Measurements from ENCODE around the gene CREM.
"Not testable (repeated sequence)": the region's sequence is repeated elsewhere in the genome, so short reads cannot be mapped to it uniquely, and the experiment has no call there.

CREM gene

DNA sequence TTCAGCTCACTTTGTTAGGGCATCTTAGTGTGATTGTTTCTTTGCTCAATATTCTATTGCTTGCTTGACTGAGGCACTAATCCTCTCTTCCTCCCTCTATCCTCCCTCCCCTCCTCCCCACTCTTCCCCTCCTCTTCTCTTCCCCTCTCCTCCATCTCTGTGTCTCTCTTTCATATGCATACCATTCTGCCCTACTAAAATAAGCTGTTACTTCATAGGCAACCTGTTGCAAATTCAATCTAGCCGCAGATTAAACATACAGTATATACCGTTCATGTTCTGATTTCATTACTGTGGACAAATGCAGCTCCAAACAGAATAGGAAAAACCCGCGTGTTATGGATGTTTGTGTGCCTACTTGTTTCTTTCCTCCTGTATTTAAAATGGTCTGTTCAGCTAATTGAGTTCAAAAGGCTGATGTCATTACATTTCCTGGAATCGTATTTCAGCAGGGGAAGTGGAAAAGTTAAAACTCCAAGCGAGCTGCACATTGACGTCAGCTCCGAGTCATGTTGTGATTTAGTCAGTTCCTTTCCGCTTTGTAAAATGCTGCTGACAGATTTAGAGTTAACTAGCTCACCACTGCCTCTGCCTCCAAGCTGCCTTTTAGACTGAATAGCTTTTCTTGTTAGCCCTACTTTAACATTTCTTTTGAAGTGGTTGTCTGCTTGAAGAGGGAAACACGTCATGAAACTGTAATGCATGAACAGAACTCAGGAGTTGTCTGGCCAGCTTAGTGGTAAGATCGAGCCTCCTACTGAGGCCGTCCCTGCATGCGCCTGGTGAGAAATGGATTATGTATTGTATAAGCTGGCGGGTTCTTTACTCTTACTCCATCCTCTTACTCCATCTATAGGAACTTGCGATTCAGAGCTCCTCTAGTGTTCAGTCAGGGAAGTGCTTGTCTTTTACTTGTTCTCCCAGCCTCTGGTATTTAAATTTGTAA is 69.0 kb downstream of the CREM start:
- DNase-seq: peak; percentile 74 to 83

DNA sequence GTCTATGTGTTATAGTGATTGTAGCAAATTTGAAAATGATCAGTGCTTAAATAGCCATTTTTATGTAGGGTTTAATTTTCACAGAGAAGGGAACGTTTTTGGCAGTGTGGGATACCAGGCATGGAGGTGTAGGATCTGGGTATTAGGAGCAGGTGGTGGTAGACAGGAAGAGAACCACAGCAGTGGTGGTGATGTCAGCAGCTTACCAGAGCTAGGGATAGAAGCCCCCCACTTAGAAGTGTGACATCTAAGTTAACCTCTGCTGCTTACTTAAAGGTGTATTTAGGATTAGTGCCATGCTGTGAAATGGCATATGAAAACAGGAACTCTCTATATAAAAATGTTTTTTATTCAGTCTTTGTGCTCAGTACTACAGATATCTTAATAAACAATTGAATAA is 73.8 kb downstream of the CREM start:
- DNase-seq: no peak

DNA sequence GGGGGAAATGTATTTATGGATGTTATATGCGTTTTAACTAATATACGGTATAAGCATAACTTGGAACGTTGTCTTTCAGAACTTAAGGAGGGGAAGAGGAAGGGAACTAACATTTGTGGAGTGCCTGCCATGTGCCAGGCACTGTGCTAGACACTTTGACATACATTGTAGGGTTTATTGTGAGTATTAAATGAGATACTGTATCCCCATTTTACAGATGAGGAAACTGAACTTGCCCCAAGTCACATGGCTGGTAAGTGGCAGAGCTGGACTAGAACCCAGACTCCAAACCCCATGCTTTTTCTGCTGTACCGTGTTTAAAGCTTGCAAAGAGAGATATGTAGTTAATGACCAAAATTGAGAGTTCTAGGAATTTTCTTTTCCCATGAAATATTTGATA is 74.6 kb downstream of the CREM start:
- DNase-seq: no peak

DNA sequence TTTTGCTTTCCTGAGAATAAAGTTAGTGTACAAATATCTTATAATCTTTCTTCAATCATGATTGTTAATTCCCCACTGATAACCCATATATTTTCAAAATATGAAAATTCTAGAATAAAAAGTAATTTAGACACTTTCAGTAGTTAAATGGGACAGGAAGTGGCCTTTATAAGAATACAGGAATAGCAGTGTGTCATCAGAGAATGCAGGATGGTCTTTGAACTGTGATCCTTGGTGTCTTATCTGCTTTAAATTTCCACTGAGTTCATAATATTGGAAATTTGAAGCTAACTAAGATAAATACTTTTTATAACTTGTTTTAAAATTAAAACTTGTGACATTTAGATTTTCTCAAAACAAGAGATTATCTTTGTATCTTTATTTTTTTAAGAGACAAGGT is 75.4 kb downstream of the CREM start:
- no peak for DNase-seq

DNA sequence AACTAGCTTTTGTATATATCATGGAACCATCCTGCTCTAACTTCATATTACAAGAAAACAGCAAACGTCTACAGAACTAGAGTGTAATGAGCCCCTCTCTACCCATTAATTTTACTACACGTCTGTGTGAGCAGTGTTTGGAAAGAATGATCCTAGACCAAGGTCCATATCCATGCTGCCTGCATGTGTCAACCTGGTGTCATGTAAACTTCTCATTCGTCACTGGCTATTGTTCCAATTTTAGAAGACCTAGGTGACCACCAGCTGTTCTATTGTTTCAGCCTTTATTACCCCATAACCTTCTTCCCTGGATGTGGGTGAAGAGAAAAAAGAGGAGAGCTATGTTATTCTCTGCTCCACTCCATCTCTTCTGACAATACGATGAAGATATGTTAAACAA is 77.1 kb downstream of the CREM start:
- peak in 1 of 2 experiments; percentile 29 for DNase-seq

DNA sequence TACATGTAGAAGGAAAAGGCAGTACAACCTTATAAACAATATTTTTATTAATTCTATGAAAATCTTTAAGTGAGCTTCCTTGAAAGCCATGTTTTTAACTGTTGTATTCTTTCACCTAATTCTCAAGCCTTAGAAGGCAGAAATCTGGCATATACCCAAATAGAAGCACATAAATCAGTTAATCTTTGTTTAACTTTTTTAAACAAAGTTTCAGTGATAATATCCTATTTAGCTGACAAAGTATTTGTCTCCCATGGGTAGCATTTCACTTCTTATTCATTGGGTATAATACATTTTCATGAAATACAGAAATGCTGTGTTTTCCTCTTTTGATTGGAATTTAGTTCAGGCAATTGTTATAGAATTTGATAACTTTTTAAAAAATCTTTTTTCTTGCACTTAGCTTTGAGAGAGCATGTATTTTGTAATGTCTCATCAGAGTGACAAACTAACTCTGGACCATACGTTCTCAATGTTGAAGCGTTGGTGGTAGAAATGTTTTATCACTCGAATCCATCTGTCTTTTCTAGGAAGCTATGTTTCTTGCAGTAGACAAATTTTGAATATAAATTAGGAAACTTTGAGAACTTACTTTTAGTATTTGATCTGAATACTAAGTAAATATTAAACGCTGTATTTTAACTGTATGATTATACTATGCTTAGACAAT is 78.1 kb downstream of the CREM start:
- no peak for DNase-seq

DNA sequence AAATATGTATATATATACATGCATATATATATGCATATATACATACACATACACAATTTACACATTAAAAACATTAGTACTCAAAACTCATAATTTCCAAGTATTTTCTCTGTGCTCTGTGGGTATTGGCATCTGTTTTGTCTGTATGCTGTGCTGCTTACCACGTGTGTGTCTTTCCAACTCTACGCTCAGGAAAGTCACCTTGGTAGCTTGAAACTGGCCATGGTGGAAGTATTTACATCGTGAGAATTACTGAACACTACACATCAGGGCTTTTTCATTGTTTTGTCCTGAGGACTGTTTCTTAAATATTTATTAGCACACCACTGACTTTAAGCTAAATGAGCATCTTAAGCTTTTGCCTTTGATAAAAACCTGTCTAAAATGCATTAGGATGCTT is 79.6 kb downstream of the CREM start:
- no peak for DNase-seq

DNA sequence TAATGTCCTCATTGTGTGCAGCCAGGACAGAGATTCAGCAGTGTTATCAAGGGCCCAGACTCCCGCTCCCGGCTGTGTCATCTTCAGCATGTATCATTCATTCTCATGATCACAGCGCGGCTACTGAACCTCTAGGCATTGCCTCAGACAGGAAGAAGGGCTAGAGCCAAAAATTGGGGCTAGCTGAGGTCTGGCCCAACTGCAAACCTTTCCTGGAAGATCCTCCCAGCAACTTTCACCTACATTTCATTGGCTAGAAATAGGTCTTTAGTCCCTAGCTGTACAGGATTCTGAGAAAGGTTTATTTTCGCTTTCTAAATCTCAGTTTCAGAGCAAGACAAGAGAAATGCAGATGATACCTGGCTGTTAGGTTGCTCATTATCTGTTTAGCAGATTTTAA is 81.9 kb downstream of the CREM start:
- DNase-seq: no peak

DNA sequence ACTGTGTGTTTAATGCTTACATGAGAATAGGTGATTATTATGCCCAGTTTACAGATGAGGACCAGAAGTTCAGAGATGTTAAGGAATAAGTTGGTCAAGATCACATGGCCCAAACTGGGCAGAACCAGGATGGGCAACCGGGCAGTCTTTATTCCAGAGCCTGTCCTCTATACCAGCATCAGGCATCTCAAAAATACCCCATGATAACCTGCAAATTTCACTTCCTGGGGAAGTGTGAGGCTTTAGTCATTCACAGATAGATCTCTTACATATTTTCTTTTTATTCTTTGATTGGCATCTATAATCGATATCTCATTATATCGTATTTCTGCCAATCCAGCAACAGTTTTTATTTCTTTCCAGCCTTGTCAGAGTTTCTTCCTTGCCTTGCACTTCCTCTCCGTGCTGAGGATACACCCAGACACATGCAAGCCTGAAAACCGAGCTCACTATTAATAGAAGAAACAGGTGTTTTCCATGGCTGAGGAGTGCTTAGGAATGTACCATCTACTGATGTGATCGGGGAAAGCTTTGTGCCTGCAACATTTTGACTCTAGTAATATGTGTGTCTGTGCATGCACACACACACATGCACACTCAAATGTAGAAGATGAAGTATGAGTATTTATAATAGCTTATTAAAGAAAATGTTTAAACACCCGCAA is 82.4 kb downstream of the CREM start:
- no peak for DNase-seq

DNA sequence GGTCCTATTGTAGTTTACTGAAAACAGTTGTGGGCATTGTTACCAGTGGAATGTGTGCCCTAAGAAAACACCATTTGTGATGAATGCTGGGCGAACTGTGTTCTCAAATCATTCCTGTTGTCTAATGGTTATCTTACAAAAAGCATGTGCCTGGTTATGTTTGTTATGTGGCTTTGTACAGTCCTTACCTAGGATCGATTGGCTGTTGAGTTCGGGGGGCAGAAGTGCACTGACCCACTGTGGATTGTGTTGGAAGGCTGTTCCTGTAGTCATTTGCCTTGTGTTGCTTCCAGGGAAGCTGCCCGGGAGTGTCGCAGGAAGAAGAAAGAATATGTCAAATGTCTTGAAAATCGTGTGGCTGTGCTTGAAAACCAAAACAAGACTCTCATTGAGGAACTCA is 84.3 kb downstream of the CREM start:
- no peak for DNase-seq

DNA sequence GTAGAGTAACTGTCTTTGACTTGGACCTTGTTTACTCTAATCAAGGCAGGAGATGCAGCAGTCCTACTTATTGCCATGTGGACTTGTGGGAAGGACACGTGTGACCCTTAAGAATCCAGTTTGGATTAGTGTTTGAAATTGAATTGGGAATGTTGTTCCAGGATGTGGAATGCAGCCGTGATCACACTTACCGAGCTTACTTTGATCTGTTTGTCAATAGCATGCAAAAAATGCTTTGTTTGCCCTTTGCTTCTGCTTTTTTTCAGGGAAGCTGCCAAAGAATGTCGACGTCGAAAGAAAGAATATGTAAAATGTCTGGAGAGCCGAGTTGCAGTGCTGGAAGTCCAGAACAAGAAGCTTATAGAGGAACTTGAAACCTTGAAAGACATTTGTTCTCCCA is 84.7 kb downstream of the CREM start:
- DNase-seq: no peak

DNA sequence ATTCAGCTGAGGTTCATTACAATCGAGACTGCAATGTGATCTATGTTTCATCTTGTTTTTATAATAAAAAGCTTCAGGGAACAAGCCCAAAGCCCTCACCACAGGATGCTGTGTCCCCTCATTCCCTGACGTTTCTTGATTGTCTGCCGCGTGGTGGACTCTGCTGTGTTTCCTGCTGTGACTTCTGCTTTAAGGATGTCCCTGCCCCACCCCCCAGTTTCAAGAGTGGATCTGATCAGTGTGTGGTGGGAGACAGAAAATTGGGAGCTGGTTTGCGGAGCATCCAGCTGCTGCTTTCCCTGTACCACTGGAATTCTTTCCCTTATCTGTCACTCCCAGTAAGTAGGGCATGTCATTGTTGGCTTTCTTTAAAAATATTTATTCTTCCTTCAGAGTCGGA is 86.2 kb downstream of the CREM start:
- no peak for DNase-seq

DNA sequence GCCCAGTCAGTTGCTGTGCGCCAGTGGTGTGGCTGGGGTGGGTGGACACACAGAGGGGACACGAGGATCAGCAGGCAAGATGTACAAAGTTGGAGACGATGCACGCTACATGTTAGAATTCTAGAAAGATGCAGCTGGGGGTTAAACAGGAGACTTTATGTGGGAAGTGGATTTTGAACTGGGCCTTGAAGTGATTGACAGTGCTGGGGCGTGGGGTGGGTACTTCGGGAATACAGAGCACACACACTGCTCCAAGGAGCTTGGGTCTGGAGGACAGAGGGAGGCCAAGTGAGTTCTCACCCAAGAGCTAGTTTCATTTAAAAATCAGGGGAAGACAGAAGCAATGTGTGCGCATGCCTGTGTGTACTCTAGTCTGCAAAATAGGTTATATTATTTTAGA is 87.1 kb downstream of the CREM start:
- no peak for DNase-seq

DNA sequence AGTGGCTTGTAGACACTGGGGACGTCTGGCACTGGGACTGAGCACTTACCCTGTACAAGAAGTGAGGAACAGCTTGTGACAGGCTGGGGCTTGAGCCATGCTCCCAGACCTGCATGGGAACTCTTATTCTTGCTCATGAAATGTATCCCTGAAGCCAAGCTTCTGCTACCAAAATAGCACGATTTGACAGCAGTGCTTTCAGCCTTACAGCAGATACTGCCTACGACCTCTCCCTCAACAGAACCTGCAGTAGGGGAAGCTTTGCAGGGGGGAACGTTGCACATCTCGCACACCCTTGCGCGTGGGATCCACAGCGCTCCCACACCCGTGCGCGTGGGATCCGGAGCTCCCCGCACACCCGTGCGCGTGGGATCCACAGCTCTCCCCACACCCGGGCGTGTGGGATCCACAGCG is 88.0 kb downstream of the CREM start:
- DNase-seq: no peak

DNA sequence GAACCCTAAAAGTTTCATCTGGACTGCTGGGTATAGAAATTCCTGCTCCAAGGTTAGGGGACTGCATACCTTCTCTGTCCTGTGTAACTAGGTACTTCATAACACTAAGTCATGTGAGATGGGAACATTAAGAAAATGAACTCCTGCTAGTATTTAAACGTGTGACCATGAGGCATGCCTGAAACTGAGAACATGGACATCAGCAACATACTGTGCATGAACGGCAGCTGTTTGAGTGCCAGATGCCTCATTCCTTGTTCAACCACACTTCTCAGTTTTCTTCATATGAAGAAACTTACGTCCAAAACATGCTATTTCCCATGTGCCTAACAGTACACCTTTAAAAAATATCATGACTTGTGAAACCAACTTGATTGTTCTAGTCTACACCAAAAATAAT is 88.5 kb downstream of the CREM start:
- DNase-seq: no peak

DNA sequence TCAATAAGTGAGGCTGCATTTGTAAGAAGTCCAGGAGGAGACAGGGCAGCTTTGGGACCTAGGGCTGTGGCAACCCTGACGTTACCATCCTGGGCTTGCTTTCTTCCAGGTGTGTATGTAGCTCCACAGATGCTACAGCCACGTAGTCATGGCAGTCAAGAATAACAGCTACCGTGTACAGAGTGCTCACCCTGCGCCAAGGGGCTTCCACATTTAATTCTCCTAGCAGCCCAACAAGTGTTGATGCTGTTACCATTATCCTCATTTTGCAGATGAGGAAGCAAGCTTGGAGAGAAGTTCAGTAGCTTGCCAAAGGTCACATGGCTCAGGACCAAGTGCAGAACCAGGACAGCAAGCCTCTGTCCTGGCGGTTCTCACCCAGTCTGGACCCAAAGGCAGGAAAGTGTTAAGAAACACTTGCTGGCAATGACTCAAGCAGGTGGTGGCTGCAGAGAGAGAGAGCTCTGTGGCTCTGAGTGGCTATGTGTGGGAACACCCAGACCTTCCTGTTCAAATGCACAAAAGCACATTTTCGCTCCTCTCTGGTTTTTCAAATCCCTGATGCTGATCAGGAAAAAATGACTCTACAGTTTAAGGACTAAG is 89.8 kb downstream of the CREM start:
- DNase-seq: peak in 1 of 2 experiments; percentile 36

DNA sequence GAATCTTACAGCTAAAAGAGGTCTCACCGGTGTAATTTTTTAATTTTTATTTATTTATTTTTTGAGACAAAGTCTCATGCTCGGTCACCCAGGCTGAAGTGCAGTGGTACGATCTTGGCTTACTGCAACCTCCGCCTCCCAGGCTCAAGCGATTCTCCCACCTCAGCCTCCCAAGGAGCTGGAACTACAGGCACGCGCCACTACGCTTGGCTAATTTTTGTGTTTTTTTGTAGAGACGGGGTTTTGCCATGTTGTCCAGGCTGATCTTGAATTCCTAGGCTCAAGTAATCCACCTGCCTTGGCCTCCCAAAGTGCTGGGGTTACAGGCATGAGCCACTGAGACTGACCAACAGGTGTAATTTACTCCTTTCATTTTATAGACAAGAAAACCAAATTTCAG is 90.3 kb downstream of the CREM start:
- DNase-seq: not testable (repeated sequence)

DNA sequence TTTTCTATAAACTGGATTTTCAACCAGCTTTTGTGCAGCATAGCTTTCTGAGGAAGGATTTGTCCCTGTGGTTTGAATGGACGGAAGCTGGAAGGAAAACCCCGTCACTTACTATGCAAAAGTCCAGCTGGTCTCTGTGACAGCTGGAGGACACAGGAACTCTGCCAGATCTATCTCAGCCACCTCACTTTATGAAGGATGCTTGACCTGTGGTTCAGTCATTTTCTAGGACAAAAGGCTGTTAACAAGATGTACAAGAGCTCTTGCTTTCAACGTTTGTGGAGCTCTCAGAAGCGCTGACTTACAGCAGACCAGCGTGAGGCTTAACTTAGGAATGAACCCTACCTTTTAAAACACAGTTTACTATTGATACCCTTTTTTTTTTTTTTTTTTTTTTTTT is 90.8 kb downstream of the CREM start:
- peak; percentile 36 to 39 for DNase-seq

DNA sequence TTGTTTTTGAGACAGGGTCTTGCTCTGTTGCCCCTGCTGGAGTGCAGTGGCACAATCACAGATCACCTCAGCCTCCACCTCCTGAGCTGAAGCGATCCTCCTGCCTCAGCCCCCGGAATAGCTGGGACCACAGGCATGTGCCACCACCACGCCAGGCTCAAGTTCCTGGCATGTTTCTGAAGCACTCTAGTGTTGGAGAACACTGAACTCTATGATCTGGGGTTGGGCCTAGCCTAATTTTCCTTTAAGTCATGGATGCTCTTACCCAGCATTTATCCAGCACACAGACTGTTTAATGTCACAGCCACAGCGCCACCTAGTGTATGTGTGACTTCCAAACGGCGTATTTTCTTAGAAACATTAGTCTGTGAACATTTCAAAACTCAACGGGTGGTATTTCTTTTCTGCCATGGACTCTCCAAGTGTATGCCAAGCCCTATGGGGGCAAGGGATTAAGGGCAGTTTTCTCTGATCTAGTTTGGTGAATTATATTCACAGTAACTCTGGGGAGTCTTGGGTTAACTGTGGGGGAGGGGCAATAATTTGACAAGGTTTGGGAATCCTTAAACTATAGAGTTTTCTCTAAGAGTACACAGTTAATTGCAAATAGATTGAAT is 91.8 kb downstream of the CREM start:
- DNase-seq: peak; percentile 67 to 82

DNA sequence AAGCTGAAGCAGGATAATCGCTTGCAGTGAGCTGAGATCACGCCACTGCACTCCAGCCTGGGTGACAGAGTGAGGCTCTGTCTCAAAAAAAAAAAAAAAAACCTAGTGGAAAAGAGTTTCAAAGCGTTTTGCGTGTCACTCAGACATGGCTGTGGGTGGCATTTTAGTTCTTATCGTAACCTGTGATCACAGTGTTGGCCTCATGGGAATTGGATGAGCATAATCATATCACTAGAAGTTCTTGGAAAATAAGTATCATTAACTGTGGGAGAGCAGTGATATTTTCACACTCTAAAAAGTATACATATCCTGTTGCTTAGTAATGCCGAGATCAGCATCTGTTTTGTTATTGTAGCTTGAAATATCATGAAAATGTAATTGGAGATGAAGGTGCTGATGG is 92.6 kb downstream of the CREM start:
- no peak for DNase-seq

DNA sequence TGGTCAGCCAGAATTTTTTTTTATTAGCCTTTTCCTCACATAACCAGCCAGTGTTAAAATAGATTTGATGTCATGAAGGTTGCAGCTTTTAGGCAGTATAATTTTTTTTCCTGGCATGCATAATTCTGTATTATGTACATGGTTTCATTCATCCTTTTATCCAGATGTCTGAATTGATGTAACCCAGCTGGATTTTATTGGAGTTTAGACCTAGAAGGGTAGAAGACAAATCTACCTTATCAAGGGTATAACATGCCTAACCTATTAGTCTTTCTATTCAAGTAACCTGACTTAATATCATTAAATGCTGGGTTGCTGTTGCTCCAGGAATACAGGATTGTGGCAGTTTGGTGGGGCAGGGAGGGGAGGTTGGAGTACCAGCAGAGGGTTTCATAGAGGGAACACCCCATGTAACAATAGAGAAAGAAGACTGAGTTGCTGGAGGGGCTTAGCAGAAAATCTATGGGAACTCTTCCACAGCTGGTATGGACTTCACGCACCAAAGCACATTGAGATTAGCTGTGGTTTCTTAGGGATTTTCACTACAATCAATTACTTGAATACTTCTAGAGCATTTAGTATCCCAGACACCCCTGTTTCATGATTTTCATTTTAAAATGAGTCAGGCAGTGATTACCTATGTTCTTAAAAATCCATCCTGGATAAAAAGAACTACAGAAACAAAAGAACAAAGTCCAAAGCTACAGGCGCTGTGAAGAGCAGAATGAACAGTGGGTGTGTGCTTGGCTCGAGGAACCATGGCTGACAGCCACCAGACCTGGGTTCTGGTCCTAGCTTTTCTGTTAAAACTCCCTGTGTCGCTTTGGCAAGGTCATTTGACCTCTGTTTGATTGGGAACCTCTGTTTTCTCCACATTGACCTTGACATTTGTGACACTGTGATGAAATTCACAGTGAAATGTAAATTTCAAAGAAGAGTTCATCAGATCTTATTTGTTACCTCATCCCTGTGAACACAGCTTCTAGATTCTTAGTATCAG is 93.5 kb downstream of the CREM start:
- no peak for DNase-seq

DNA sequence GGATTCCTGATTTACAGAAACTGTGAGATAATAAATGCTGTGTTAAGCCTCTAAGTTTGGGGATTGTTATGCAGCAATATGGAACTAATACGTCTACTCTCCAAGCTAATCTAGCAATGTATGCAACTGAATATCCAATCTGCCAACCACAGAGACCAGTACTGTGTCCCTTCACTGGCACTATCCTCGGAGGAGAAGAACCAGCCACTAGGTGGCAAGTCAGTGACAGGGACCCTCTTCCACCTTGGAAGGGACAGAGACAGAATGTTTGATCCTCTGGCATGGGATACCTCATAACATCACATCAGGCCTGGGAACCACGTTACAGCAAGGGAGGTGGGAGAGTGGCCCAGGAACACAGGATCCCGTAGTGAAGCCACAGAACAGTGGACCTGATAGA is 96.4 kb downstream of the CREM start:
- DNase-seq: no peak
